Limb (tissue), 2 donors: ENCODE data around the gene STX16.
A peak's percentile ranks its signal among the peaks of the same experiment; 100 is the strongest.

Source experiments
- DNase-seq, 2 donors: peaks; one replicate each; pipeline ENCODE4 v3.0.0-alpha.2; 2016; ENCODE audit errors: extremely low spot score in 2 of 2

Gene STX16

DNA sequence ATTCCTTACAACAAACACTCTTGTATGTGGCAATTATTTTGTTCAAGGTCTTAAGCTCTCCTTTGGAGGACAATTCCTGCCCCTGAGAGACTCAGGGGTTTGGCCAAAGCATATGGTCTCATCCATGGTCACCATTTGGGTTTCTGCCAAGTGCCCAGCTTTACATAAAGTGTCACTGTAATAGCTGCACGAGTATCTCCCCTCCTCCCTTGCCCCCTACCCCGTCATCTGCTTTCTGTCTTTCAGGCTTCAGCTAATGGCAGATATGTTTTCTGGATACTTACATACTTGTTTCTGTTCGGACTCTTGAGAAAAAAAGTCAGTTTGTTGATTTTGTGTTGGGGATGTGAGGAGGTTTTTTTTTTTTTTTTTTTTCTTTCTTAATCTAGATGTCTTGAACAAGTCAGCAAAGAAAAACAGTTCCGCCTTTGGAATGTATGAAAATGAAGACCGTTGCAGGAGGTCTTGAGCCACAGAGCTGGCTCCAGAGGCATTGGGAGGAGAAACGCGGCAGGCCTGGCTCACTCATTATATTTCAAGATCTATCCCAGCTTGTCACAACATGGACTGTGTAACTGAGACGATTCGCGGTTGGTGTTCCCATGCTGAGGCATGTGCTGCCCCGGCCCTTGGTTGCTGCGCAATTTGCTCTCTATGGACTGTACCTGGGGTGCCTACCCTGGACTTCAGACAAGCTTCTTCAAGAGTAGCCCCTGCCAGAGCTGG is 32.6 kb upstream of the STX16 start:
- DNase-seq = peak in 1 of 2 donors; percentile 21

DNA sequence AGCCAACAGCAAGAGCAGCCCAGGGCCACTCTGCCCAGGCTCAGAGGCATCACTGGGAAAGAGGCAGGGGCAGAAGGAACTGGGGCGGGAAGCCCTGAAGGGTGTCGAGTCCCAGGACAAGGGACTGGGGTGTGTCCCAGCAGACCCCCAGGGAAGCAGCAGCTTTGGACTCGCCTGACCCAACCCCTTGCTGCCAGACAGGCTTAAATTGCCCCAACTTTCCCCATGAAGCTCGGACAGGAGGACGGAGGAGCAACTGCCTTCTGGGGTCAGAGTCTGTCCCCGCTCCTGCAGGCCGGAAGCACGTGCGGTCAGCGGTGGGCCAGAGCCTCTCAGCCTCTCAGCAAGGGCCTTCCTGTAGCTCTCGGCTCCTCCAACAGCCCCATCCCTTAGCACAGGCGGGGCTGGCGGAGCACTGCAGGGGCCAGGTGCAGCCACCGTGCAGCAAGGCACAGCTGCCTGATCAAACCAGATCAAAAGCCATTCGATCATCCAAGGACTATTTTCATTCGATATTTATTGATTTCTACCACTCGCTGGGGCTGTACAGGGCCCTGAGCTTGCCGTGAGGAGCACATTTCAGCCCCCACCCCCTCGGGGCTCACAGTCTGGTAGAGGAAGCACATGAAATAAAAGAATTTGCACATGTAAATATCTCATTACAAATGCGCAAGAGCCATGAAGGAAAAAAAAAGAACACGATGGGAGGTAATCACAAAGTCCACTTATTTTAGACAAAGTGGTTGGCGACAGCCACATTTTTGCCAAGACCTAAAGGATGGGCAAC is 31.8 kb upstream of the STX16 start:
- no peak for DNase-seq

DNA sequence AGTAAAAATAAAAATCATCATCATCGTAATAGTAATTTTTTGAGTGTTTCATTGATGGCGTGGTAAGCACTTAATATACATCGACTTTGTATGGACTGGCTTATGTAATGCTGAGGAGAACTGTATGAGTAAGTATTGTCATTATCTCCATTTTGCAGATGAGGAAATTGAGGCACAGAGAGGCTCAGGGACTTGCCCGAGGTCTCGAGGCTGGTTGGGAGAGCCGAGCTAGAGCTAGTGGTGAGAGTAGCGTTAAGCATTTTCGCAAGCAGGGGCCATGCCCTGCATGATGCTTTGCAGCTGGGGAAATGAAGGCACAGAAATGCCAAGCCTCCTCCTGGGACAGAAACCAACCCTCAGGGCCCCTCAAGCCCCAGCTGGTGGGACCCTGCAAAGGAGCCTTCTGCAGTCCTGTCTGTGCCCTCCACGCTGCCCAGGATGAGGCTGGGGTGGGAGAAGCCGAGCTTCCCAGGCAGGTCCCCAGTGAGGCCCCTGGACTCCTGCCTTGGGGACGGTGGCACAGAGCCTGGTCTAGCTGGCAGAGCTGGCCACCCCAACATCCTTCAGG is 31.1 kb upstream of the STX16 start:
- DNase-seq = no peak

- DNase-seq = no peak
These were observed 29.1 kb upstream of the STX16 start for GRCh38 chr20:58621906-58622548.

GRCh38 chr20:58622671-58623578 is 28.2 kb upstream of the STX16 start:
- no peak for DNase-seq

DNA sequence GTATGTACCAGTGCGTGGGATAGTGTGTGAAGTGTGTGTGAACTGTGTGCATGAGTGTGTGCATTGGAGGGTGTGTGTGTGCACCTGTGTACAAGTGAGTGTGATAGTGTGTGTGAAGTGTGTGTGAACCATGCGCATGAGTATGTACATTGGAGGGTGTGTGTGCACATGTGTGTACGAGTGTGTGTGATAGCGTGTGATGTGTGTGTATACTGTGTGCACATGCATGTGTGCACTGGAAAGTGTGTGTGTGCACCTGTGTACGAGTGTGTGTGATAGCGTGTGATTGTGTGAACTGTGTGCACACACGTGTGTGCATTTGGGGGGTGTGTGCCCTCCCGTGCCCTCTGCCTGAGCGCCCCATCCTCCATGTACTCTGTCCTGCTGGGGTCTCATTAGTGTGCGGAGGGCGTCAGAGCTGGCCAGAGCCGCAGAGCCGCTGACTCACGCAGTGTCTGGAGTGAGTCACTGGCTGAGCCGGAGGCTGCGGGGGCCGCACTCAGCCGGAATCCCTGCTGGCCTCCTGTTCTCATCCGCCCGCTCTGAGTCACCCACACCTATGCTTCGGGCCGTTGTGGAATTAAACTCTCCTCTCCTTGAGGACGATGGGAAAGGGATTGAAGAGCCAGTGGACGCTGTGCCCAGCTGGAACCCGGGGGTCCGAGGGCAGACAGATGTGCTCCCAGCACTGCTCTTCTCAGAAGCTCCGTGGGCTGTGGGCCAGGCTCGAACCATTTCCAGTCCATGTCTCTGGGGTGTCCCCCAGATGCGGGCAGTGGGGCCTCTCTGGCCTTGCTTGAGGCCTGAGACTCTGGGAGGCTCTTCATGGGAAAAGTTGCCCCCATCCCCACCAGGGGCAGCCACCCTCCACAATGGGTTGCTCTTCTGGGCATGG is 27.3 kb upstream of the STX16 start:
- peak in 1 of 2 donors; percentile 56 for DNase-seq

- no peak for DNase-seq
These were observed 26.4 kb upstream of the STX16 start for GRCh38 chr20:58624687-58625086.

- no peak for DNase-seq
These were observed 25.5 kb upstream of the STX16 start for GRCh38 chr20:58625585-58625984.

- no peak for DNase-seq
These were observed 25.0 kb upstream of the STX16 start for GRCh38 chr20:58626051-58626450.

DNA sequence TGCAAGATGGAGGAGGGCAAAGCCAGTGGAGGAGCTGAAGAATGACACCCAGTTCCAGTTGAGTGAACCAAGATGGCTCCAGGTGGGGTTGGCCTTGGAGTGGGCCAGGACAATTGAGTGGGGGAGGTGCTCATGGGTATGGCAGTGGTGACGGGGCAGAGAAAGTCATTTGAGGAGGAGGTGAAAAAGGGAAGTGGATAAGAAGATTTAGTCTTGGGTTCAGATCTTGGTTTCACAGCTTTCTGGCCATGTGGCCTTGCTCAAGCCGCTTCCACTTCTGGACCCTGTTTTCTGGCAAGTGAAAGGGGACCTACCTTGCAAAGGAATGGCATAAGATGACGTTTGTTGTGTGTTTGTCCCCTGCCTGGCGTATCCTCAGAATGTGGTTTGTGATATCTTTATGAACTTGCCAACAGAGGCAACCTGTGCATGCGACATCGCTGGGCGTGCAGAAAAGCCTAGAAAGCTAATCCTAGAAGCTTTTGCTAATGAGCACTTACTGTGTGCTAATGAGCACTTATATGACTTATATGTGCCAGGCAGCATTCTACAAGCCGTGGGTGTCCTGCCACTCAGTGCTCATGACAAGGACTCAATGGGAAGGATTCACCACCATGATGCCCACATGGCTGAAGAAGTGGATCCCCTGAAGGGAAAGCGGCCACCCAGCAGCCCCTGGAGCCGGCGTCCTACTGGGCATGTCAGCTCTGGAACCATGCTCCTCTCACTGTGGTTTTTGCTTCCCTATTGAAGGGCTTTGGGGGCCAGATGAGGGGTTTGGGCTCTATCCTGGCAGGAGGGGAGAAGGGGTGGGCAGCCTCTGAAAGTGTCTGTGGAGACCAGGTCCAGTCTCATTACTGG is 23.6 kb upstream of the STX16 start:
- DNase-seq = no peak

DNA sequence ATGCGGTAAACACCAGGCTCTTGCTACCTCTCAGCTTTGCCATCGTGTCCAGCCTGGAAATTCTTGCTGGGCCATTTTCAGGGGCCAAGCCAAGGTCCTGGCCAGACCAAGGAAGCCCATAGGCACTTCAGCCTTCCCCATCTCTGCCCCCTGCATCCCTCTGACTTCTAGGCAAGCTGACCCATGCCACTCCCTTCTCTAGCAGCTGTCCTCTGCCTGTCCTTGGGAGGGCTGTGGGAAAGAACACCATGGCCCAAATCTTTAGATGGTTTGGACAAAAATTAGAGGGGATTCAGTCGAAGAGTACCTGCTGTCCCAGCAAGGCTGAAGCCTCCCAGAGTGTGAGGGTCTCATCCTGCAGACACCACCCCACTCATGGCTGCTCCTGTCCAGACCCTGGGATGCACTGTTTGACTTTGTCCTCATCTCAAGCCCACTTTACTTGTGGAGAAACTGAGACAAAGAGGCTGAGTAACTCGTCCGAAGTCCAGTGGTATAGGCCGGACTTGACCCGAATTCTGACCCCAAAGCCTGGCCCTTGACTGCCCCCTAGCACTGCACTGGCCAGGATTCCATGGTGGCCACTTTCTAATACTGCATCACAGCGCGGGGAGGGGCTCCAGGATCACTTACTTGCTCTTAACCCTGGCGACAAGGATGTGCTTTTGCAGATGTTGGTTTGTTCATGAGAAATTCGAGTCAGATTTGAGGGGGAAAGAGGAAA is 22.4 kb upstream of the STX16 start:
- DNase-seq = no peak

DNA sequence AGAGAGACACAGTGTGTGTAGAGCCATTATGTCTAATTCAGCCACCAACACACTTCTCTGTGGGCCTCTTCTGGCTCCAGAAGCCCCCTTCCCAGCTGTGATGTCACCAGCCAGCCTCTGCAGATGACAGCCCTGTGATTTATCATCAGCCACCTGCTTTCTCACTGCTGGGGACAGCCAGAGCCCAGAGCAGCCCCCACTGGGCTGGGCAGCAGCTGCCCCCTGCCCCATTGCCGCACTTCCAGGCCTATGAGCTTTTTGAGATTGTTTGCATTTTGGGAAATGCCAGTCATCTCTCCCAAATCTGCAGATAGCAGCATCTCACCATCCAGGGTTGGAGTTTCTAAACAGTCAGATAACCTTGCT is 21.9 kb upstream of the STX16 start:
- DNase-seq = peak; percentile 67 to 68

GRCh38 chr20:58630063-58630462 is 21.0 kb upstream of the STX16 start:
- DNase-seq = no peak

DNA sequence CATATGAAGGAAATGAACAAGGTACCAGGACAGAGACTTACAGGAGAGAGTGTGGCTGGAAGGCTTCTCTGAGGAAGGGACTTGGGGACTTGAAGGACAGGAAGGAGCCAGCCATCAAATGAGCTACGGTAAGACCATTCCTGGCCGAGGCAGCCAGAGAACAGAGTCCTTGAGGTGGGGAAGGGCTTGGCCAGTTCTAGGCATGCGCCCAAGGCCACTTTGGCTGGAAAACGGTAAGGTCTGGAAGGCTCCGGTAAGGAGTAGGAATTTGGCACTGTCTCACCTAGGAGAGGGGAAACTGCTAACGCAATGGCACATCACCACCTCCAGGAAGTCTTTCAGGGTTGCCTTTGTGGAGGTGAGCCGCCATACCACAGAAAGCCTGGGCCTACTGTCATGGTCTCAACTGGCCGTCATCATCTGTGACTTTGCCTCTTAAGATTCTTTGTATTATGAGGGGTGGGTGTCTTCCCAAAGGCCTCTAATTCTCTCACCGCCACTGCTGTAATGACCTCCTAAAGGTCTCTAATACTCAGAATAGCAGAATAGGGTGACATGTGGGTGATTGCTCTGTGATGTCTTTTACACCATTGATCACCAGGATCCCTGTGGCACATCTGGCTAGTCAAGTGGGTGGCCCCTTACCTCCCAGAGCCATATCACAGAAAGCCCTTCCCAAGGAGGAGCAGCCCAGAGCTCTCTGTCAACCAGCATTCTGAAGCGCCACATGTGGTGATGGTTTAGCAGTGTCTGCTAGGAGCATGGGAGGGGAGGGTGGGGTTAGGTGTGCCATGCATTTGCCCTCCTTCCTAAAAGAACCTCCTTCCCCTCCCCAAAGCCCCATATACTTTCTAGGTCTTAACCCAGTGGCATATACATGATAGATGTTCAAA is 17.7 kb upstream of the STX16 start:
- no peak for DNase-seq

DNA sequence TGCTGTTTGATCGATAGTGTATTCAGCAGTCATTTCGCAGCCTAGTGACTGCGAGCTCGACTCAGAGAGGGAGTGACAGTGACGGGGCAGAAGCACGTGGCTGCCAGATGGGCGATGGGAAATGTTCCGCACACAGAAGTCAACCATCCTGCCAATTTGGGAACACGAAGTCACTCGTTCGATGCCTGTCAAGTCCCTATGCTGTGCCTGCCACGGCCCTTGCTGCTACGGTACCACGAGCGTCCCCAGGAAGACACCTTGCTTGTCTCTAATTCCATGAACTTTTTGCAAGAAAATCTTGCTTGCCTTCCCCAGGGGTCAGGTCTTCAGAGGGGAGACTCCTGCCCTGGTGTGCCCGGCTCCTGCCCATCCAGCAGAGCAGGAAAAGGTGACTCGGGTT is 17.0 kb upstream of the STX16 start:
- DNase-seq = no peak

GRCh38 chr20:58634521-58635278 is 16.4 kb upstream of the STX16 start:
- DNase-seq = peak; percentile 71 to 79

- no peak for DNase-seq
These were observed 15.8 kb upstream of the STX16 start for GRCh38 chr20:58635279-58635665.
